HG02938 (cell line): Measurements from ENCODE around the gene TEX36.
"Not testable (repeated sequence)": the region's sequence is repeated elsewhere in the genome, so short reads cannot be mapped to it uniquely, and the experiment has no call there.

Source experiments
- ATAC-seq: cut with Tn5 transposase; IDR thresholded peaks from one replicate; pipeline ENCODE4 v1.9.1; 2021; ENCODE audit warnings: mild to moderate bottlenecking, moderate library complexity; ENCODE audit not compliant: unreplicated experiment

Gene TEX36

DNA sequence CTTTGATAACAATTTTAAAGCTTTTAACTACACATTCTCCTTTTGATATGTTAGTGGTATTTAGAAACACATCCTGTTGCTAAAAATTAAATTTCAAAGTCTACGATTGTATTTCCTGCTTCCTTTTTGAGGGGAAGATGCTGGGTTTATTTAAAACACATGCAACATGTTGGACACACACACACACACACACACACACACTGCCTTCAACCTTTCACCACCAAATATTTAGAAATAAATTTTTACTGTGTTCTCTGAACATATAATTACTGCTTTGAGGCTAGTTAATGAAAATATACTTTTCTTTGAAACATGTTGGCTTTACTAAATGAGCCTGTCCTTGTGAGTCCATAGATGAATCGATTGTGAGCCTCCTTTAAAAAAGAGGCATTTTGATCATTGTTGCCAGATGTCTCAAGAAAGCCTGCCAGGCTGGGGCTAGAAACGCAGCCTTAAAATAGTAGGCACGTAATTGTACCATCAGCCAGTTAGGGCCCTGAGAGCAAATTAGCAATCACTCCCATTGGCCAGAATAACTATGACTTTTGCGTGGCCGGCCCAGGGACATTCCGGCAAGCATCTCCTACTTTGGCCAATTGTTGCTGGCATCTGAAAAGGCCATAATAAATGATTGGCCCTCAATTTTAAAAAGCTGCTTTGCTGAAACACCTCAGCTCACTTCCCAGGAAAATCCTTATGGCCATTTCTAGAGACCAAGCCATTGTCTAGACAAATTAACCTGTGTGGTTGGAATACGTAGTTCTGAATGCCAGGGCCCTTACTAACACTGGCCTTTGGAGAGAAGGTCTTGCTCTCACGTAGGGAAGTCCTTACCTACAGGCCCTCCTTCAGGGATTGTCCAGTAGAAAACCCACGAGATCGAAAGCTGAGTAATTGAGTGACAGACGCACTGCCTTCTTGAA, 9.9 kb upstream of the TEX36 start:
- no peak for ATAC-seq

DNA sequence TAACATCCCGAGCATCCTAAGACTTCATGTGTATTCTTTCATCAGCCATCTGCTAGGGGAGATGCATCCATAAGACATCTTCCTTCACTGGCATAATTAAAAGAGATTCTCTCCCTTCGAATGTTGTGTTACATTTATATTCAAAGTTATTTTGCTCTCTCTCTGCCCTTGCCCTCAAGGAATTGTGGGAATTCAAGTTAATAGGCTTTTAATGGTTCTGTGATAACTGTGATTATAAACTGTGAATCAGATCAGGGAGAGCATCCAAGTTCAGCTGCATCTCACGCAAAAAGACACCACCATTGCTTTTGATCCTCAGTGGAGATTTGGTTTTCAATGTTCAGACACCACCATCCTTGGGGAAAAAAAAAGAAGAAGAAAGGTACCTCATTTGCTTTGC, 9.2 kb upstream of the TEX36 start:
- no peak for ATAC-seq

DNA sequence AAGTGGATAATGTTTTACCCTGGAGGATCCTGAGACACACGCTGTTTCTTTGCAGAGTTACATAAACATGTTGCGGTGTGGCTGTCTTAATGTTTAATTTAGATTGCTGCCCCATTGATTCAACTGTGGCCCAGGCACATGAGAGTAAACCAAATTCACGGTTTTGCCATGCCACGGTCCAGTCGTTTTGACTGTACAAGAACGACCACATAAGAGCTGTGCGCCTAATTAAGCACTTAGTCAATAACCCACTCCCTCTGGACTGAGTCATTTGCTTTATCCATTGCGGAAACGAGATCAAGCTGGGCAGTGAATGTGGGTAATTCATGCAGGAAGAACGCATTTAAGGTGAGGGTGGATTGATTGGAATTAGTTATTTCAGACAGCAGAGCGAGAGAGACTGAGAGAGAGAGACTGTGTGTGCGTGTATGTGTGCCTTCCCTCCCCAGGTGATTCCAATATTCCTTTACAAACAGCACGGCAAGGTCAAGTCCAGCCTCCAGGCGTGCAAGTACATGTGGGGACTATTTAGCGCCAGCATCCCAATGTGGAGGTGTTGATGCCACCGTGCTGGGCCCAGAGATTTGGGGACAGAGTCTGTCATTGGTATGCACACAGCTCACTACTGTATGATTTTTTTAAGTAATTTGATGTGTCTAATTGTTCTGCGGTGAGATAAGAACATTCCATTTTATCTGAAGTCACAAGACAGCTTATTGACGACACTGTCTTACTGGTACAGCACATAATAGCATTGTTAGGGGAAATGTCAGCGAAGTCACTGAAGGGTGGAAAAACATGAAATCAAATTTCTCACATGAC, 8.4 kb upstream of the TEX36 start:
- no peak for ATAC-seq

DNA sequence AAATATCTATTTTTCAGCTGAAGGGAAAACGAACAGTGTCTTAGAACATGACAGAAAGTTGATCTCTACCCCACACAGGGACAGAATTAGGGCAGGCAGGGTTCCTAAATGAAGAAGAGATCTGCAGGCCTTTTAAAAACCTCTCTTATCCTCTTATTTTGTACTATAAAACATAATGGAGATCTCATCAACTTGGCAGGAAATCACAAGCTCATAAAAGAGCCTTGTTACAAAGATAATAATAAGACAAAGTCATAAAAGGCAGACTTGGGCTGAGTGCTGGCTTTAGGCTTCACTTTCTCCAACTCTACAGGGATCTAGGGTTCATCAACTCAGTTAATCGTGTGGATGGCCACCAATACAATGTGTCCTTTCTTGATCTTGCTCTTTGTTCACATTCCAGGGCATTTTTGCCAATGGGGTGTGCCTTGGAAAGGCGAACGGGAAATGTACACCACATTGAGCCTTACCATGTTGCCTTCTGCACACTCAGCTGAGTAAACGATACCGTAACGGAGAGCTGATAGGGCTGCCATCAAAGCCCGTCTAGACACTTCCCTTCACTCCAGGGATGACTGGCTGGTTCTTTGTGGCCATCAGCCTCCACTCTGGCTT, 7.1 kb upstream of the TEX36 start:
- ATAC-seq = no peak

DNA sequence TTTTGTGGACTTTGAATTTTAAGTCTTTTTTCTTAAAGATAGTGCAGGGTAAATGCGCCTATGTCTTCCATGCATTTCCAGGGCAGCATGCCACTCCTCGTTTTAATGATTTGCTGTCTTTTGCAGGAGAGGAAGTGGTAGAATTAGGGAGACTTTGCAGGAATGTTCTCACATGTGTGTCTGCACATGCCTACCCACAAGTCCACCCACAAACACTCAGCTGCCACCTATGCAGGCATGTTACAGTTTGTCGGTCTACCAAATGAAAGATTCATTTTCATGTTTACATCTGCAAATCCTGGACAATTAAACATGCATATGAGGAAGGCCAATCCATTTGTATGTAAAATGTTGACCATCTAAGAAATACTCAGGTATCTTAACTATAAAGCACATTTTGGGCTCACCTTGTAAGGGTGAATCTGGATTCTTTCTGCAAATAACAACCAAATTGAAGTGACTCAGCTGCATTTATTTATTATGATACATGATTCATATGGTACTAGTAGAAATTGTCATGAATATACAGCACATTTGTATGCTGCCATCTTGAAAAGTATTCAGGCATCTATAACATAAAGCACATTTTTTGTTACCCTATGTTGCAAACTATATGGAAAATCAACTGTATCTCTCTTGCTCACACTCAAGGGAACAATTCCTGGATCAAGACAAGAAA, 4.7 kb upstream of the TEX36 start:
- ATAC-seq = no peak

DNA sequence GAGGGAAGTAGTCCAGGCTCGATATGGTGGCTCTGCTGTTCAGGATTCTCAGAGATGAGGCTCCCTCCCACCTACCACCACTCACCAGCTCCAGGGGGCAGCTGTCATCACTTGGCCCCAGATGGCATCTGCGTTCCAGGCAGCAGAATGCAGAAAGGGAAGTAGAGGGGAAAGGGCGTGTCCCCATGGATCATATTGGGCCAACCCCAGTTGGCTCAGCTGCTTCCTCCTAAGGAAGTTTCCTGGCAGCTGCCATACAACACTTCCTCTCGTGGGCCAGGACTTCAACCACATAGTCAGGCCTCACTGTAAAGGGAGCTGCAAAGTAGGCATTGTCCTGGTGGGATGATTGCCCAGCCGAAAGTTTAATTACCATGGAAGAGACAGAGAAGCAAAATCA, 1.6 kb upstream of the TEX36 start:
- no peak for ATAC-seq

DNA sequence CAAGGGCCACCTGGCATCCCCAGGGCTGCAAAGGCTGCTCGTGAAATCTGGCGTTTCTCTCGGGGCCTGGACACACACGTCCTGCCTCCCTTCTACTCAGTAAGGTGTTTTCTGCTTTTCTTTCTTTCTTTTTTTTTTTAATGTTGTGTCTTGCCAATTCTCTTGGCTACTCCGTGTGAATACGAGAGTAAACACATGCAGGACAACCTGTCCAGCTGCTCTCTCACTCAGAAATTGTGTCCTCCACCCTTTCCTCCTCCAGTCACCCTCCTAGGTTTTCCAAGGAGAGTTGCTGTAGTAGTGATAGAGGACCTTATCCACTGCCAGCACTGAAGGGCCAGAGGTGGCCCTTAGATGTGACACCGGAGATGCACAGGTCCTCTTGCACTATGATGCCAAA, 858 bp upstream of the TEX36 start:
- no peak for ATAC-seq

DNA sequence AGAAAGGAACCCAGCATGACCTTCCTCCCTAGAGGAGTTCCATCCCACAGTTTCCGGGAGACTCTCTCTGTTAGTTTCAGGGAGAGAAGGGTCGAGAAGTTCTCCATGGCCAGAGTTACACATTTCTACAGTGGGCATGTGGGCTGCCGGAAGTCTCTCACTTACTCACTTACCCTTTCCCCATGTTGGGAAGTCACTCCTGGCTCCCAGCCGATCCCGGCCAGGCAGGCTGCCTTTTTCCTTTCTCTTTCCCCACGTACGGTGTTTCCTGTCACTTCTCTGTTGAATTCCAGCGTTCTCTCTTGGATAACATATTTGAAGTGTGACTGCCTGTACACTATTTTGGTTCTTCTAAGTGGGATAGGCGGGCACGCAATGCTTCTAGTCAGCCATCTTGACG, 3.5 kb downstream of the TEX36 start:
- ATAC-seq = no peak

DNA sequence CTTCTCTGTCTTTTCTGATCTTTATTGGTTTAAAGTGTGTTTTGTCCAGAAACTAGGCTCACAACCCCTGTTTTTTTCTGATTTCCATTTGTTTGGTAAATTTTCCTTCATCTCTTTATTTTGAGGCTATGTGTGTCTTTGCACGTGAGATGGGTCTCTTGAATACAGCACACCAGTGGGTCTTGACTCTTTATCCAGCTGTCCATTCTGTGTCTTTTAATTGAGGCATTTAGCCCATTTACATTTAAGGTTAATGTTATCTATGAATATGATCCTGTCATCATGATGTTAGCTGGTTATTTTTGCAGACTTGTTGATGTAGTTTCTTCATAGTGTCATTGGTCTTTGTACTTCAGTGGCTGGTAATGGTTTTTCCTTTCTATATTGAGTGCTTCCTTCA, 10.1 kb downstream of the TEX36 start:
- no peak for ATAC-seq

DNA sequence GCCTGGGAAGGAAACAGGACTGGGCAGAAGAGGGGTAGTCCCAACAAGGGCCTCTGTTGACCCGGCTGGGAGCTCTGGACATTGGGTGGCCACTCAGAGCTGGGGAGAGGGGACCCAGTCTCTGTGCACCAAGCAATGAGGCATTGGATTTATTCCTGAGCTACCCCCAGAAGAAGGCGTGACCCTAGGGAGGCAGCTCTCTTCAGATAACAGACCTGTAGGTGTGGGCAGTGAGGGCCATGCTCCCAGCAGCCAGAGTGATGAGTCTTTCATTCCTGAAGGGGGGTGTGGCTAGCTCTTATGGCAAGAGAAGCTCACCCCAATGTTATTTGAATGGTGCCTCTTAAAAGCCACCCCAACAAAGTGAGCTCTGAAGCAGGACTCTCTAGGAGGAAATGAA, 20.4 kb downstream of the TEX36 start:
- no peak for ATAC-seq

DNA sequence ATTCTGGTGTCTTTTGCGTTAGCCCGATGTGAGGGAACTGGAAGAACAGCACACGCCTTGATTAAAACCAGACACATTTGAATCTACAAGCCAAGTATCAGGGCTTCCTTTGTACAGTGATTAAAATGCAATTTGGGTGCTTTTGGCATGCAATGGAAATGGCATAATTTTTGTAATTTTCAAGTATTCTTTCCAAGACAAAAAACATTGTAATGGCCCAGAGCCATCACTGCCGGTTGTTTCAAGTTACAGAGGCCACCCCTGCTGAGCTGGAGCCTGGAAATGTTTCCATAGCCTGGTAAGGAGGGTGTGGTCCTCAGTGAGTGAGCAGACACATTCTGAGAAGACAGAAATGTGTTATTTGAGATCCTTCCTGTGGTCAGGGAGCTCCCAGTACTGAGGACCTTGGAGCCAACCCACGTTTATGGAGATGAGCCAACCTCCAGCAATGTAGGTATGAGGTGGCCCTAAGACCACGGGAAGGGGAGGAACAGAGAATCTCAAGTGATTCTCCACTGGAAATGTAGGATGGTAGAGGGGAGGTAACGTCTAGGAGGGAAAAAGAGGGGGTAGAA, 20.9 kb downstream of the TEX36 start:
- ATAC-seq = no peak

DNA sequence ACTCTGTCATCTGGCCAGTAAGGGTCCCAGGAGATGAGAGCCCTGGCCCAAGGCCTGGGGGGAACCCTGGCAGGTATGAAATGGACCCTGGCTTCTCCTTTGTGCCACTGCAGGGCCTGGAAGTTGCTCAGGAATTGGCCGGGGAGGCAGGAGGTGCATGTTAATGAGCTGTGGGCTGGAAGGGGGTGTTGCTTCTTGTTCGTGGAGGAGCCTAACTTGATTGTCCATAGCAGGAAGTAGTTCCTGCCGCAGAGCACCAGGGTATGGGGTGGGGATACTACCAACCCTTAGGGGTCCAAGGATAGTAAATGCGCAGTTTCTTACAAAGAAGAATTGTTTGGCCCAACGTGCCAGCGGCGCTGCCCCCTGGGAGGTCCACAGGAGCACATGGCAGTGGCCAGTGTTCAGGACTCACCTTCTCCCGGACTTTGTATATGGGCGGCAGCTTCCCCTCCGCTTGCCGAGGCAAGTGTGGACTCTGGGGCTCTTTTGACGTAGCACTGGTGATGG, 21.5 kb downstream of the TEX36 start:
- ATAC-seq = no peak

DNA sequence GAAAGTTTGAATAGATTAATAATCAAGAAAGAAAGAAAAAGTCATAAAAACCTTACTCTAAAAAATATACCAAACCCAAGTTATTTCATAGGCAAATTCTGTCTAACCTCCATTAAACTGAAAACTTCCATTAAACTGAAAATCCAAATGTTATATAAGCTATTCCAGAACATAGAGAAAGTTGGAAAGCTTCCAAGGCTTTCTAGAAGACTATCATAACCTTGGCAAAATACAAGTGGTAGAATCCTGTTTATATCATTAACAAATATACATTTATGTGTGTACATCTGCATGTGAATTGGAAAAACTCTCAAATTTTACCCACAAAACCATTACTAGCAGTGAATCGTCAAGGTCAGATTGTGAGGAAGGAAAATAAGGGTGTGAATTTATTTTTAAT, 23.9 kb downstream of the TEX36 start:
- ATAC-seq = no peak

DNA sequence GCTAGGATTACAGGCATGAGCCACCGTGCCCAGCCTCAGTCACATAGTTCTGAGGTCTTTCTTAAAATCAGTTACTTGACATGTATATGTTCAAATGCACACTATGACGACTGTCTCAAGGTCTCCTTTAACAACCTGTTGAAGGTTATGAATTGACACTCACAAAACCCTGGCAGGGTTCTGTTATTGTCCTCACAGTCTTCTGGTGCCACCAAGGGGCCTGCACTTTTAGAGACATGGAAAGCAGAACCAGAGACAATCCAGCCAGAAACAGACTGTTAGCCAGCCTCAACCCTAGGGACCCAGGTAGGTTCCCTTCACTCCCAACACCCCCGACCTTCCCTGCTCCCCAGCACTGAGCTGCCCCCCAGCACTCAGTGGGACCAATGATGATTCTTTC, 26.4 kb downstream of the TEX36 start:
- no peak for ATAC-seq

DNA sequence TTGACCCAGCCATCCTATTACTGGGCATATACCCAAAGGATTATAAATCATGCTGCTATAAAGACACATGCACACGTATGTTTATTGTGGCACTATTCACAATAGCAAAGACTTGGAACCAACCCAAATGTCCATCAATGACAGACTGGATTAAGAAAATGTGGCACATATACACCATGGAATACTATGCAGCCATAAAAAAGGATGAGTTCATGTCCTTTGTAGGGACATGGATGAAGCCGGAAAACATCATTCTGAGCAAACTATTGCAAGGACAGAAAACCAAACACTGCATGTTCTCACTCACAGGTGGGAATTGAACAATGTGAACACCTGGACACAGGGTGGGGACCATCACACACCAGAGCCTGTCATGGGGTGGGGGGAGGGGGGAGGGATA, 29.9 kb downstream of the TEX36 start:
- not testable (repeated sequence) for ATAC-seq

DNA sequence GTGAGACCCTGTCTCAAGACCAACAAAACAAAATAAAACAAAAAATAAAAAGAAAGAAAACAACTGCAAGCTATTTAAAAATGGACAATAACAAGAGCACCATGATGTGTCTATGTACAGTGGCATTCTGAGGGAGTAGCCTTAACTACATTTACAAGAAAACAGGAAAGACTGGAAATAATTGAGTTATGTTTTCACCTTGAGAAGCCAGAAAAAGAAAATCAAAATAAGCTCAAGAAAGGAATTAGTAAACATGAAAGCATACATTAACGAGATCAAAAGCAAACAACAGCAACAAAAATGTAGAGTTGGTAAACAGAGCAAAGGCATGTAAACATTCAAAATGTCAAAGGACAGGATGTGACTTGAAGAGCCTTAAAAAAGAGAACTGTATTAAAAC, 36.7 kb downstream of the TEX36 start:
- no peak for ATAC-seq

DNA sequence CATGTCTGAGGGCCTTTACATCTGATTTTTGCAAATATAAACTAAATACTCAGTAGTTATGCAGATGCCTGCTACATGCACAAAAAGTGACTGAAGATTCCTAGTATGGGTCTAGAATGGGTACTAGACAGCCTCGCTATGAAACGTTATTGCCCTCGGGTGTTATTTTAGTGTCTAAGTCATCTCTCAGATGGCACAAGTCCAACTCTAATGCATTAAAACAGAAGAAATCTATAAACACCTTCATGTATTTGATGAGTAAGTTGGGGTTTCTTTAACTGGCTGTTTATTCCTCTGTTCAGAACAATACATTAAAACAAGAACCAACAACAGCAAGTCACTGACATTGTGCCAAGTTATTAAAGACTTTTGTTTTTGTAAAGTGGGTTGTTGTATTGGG, 41.6 kb downstream of the TEX36 start:
- no peak for ATAC-seq

DNA sequence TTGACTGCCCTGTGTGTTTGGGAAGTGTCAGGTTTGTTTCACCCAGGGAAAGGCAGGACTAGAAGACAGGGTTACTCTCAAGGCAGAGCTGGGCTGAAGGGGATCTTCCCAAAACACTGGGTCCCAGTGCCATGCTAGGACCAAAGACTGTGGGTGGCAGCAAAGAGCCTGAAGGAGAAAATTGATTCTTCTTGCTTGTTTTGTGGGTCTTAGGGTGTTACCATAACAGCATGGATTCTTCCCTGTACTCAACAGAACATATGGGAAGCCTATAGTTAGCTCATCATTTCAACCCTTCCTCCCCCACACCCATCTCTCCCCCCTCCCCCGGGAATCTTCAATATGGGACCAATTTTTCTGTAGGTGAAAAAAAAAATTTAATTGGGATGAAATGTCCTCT, 42.3 kb downstream of the TEX36 start:
- ATAC-seq = no peak

DNA sequence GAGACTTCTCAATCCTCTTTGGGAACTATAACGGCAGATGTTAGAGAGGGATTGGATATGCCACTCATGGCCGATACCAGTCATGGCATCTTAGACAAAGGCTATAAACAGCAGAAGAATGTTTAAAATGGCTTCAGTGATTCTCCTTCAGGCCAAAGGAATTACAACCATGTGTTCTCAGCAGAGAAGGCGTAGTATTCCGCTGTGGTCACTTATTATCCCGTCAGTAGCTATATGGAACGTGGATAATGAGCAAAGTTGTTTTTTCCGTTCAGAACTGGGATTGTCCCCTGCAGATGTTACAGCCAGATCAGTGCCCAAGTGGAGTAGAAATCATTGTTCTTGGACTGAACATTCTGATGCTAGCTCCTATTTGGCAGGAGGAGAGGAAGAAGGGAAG, 43.1 kb downstream of the TEX36 start:
- no peak for ATAC-seq

DNA sequence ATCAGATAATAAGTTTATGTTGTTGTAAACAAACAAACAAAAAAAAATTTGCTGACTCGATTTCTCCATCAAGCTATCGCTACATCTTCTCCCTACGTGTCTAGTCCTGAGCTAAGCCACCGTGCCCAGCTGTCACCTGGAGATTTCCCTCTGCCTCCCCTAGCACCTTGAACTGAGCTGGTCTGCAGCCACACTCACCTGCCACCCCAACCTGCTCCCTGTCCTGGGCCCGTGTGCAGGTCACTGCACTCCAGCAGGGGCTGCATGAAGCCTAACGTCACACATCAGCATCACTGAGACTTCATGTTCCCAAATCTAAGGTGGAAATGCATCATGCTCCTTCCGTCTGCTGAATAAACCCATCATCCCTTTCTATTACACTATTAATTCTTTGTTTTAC, 44.4 kb downstream of the TEX36 start:
- no peak for ATAC-seq

DNA sequence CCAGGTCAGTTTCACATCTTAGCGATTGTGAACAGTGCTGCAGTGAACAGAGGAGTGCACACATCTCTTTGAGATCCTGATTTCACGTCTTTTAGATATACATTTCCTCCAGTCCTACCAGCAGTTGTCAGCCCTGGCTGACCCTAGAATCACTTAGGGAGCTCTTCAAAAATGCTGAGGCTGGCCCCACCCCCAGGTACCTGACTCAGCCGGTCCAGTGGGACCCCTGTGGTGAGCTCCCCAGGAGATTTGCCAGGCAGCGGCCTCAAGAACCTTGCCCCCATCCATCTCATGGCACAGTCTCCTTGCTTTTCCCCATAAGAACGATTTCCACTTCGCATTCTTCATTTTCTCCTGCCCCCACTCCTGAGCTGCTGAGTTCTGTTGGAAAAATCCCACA, 45.5 kb downstream of the TEX36 start:
- no peak for ATAC-seq
